SK-N-MC (cell line): ENCODE data around the gene ENG.

ENCODE experiments used
- DNase-seq: peaks from one replicate; pipeline ENCODE4 v3.0.0-alpha.2; 2011; ENCODE audit warnings: low read depth, low spot score
- H3K27ac ChIP-seq: fragments of 200-600 bp; sonication (generic); 2 replicates; pipeline ENCODE4 v1.5.1; 2016; ENCODE audit warnings: mixed run types
- H3K36me3 ChIP-seq: fragments of 200-600 bp; sonication (generic); 2 replicates; pipeline ENCODE4 v1.6.1; 2017; ENCODE audit warnings: antibody characterized with exemption, low read length, mixed read lengths; ENCODE audit not compliant: insufficient read depth
- H3K4me3 ChIP-seq: fragments of 200-600 bp; sonication (generic); 2 replicates; pipeline ENCODE4 v1.5.1; 2016
- H3K9ac ChIP-seq: fragments of 200-600 bp; sonication (generic); 2 replicates; pipeline ENCODE4 v1.8.0; 2017; ENCODE audit warnings: mixed run types, mixed read lengths; ENCODE audit not compliant: insufficient read length
- H3K9me3 ChIP-seq: fragments of 200-600 bp; sonication (generic); 2 replicates; pipeline ENCODE4 v1.6.1; 2017; ENCODE audit warnings: low read depth, mild to moderate bottlenecking, antibody characterized with exemption, low read length, moderate library complexity, mixed read lengths
- EZH2 ChIP-seq: fragments of 200-600 bp; sonication (generic); IDR thresholded peaks from one replicate; pipeline ENCODE4 v1.6.1; 2017; ENCODE audit warnings: antibody characterized with exemption
- FOXP2 ChIP-seq: optimal IDR thresholded peaks from 2 replicates; pipeline ENCODE3; 2011; ENCODE audit warnings: mild to moderate bottlenecking, moderate library complexity; ENCODE audit not compliant: insufficient read depth; ENCODE audit errors: extremely low read length, control extremely low read depth
- POLR2AphosphoS5 ChIP-seq: IDR thresholded peaks from 2 replicates; pipeline ENCODE4 v1.6.1; 2012; ENCODE audit warnings: mild to moderate bottlenecking, low read depth, low read length, borderline replicate concordance

Gene ENG

GRCh38 chr9:127809540-127810377 lies 44.7 kb downstream of the ENG start:
- no peak for DNase-seq
- H3K4me3 ChIP-seq, result no peak overlapping the region
- H3K9ac ChIP-seq, result no peak overlapping the region
- no peak overlapping the region for H3K27ac ChIP-seq
- TF ChIP-seq EZH2 (no peak), FOXP2 (no peak), POLR2AphosphoS5 (no peak)
- H3K9me3 ChIP-seq, result no peaks in the 10 kb centered on the region
- H3K36me3 ChIP-seq, result peaks cover 26% of the 10 kb centered on the region; the same call in 1 of the 2 replicates

DNA sequence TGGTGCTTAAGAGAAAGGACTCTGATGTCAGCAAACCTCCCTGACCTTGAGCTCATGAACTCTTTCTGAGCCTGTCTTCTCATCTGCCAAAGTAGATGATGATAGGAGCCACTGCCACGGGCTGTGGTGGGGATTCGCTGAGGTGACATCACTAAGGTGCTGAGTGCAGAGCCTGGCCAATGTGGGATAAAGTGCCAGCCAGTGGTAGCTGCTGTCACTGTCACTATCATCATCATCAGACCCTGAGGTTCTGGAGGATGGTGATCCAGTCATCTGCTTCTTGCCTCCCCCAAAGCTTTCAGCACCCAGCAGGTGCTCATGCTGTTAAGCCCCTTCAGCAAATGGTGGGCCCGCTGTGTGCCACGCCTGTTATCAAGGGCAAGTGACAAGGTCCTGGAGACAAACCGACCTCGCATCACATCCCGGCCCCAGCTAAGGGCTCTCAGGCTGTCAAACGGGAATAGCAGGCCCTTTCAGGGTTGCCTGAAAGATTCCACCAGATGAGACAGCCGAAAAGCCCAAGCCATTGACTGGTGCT lies 45.4 kb downstream of the ENG start:
- peaks cover 30% of the 10 kb centered on the region; the same call in 1 of the 2 replicates for H3K36me3 ChIP-seq
- H3K27ac ChIP-seq, result no peak overlapping the region
- no peak overlapping the region for H3K4me3 ChIP-seq

DNA sequence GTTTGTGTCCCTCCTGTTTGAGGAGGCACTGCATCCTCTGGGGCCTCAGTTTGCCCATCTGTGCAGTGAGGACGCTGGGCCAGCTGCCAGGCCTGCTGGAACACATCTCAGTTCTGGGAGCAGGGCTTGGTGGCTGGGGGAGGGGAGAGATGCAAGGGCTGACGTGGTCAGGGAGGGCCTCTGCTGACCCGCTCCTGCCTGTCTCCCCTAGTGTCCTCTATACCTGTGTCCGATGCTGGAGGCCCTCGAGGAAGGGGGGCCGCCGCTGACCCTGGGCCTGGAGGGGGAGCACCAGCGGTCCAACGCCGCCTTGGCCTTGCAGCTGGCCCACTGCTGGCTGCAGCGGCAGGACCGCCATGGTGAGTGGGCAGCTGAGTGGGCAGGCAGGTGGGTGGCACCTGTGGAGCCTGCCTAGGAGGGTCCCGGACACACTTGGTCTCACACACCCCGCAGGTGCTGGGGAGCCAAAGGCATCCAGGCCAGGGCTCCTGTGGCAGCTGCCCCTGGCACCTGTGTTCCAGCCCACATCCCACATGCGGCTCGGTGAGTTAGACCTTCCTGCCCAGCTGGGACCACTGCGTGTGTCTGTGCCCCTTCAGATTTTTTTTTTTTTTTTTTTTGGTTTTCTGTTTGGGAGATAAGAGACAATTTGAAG lies 46.0 kb downstream of the ENG start:
- TF ChIP-seq FOXP2, result no peak
- no peak for TF ChIP-seq POLR2AphosphoS5
- TF ChIP-seq EZH2, result no peak
- no peak for DNase-seq
- Histone ChIP-seq H3K36me3 (peaks cover 24% of the 10 kb centered on the region; the same call in 1 of the 2 replicates), H3K9ac (no peak overlapping the region), H3K4me3 (no peak overlapping the region), H3K9me3 (no peaks in the 10 kb centered on the region), H3K27ac (no peak overlapping the region)

More for the DNA sequence above, 45.4 kb downstream of the ENG start:
- no peaks in the 10 kb centered on the region for H3K9me3 ChIP-seq
- H3K9ac ChIP-seq, result no peak overlapping the region
- TF ChIP-seq FOXP2 (no peak), POLR2AphosphoS5 (no peak)
- no peak for DNase-seq

DNA sequence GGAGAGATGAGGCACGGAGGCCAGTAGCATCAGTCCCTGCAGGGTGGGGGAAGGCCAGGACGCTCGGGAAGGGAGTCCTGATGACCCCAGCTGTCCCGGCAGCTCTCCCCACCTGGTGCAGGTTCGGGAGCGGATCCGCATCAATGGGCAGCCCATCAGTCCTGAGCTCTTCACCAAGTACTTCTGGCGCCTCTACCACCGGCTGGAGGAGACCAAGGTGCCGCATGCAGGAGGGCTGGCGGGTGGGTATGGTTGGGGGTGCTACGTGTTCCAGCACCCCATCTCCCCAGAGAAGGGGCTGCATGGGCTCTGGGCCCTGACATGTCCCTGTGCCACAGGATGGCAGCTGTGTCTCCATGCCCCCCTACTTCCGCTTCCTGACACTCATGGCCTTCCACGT lies 47.6 kb downstream of the ENG start:
- no peak for DNase-seq
- no peak overlapping the region for H3K27ac ChIP-seq
- H3K9ac ChIP-seq, result no peak overlapping the region
- no peaks in the 10 kb centered on the region for H3K9me3 ChIP-seq
- peaks cover 16% of the 10 kb centered on the region; the same call in 1 of the 2 replicates for H3K36me3 ChIP-seq
- no peak overlapping the region for H3K4me3 ChIP-seq
- TF ChIP-seq FOXP2, result no peak
- no peak for TF ChIP-seq EZH2
- TF ChIP-seq POLR2AphosphoS5, result no peak

- Histone ChIP-seq H3K9ac (no peak overlapping the region), H3K36me3 (peaks cover 16% of the 10 kb centered on the region; the same call in 1 of the 2 replicates), H3K9me3 (no peaks in the 10 kb centered on the region), H3K4me3 (no peak overlapping the region), H3K27ac (no peak overlapping the region)
- no peak for DNase-seq
- TF ChIP-seq FOXP2, result no peak
These were observed 48.8 kb downstream of the ENG start for GRCh38 chr9:127805620-127806019.

DNA sequence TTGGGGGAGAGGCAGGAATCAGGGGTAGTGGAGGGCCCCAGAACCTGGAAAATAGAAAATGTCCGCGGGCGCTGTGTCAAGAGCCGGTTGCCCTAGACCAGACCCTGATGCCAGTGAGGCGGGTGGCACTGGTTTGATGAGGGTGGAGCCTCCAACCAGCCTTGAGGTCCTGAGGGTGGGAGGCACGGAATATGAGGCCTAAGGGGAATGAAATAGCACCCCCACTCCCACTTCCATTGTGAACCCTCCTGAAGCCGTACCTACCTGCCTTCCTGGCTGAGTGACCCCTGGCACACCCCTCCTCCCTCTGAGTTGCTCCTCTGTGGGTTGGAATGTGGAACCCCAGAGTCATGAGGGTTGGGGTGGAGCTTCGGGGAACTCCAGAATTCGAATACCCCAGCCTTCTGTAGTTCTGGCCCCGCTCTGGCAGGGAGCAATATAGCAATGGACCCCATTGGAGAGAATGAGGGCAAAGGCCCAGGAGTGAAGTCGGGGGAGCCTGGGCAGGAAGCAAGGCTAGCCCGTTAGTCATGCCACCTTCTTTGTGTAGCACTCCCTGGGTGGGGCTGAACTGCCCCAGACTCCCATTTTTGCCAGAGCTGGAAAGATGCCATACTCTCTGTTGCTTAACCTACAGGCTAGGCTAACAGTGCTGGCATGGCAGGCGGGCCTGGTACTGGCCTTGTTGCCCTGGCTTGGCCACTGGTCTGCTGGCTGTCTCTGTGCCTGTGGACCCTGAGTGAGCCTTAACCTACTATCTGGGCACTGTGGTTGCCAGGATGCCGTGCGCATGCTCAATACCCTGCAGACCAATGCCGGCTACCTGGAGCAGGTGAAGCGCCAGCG lies 50.7 kb downstream of the ENG start:
- H3K9ac ChIP-seq, result peak overlapping the region; percentile 97
- peak overlapping the region; percentile 77 for H3K27ac ChIP-seq
- H3K36me3 ChIP-seq, result peaks cover 11% of the 10 kb centered on the region; the same call in 1 of the 2 replicates
- peak overlapping the region; percentile 96 for H3K4me3 ChIP-seq
- DNase-seq, result no peak
- TF ChIP-seq FOXP2 (no peak), POLR2AphosphoS5 (no peak), EZH2 (no peak)
- no peaks in the 10 kb centered on the region for H3K9me3 ChIP-seq

- Histone ChIP-seq H3K9me3 (no peaks in the 10 kb centered on the region), H3K27ac (peak within 1 kb of the TSS; percentile 77), H3K4me3 (peak within 1 kb of the TSS; percentile 96), H3K36me3 (peaks cover 5% of the 10 kb centered on the region; the same call in 1 of the 2 replicates), H3K9ac (peak within 1 kb of the TSS; percentile 97)
- TF ChIP-seq POLR2AphosphoS5, result peak; percentile 88
- no peak for TF ChIP-seq FOXP2
- TF ChIP-seq EZH2, result no peak
- DNase-seq, result no peak
These were observed 51.6 kb downstream of the ENG start, which contains the start of gene FPGS for GRCh38 chr9:127802576-127803443. TSS of gene FPGS (plus strand) at chr9:127802882. CDS start at chr9:127802925, 43 bp downstream.
